SH-SY5Y (cell line): Measurements from ENCODE around the gene CRIP2.

ENCODE experiments used
- GATA2 ChIP-seq: IDR thresholded peaks from 2 replicates; pipeline ENCODE4 v1.6.1; 2011; ENCODE audit warnings: mild to moderate bottlenecking, low read depth, low read length
- GATA3 ChIP-seq: IDR thresholded peaks from 2 replicates; pipeline ENCODE4 v1.6.1; 2011; ENCODE audit warnings: low read depth, mild to moderate bottlenecking, low read length, moderate library complexity

DNA sequence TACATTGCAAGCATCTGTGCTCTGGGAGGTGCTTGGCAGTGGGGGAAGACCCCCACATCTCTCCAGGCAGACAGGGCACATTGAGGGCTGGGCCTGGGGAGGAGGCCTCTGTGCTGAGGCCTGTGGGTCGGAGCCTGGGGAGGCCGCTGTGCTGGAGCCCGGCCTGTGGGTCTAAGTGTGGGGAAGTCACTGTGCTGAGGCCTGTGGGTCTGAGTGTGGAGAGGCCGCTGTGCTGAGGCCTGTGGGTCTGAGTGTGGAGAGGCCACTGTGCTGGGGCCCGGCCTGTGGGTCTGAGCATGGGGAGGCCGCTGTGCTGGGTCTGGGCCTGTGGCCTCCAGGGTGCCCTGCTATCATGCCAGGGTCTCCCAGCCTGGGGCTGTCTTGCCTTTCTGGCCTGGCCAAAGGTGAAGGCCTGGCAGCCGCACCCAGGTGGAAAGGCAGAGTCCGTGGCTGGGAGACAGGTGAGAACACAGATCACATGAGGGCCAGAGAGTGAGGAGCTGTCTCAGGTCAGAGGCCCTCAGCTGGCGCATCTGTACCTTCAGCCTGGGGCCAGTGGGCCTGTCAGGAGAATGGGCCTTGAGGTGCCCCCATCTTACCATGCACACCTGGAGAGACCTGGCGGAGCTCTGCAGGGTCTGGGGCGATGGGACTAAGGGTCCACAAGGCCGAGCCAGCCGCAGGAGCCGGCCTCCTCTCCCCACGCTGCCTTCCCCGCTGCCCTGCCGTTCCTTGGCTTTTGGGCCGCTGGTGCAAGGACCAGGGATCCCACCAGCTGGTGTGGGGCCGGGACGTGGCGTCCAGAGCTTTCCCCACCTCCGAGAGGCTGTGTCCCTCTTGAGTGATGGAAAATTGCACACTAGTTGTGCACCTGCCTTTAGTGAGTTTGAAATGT is 18.6 kb upstream of the CRIP2 start:
- TF ChIP-seq GATA2 (no peak), GATA3 (no peak)
